ENCODE measurements around the gene NYAP2. TPM values are rescaled to one million over a fixed set of nuclear protein-coding genes. Genes with fewer than 3 reads are reported as not detected.

The NYAP2 gene
- total RNA-seq = under 1 TPM in 1 of 3 donors, not detected in 2; 0.11 TPM

GRCh38 chr2:225399504-225399903 lies at the start of gene NYAP2:
NYAP2 (plus strand) TSS chr2:225399710; CDS start chr2:225408881, 9,171 bp downstream.
- DNase-seq (no peak), ATAC-seq (no peak)
- Mint-ChIP-seq H3K36me3 (ENCODE audit: insufficient read depth) (no peaks in the 10 kb centered on the region), H3K4me1 (ENCODE audit: low read depth) (no peaks in the 10 kb centered on the region), H3K27me3 (ENCODE audit: low read depth) (peaks cover 29% of the 10 kb centered on the region), H3K9me3 (no peaks in the 10 kb centered on the region), H3K4me3 (no peak within 1 kb of the TSS)

GRCh38 chr2:225353579-225354085 lies 45.9 kb upstream of the NYAP2 start:
- Mint-ChIP-seq H3K27me3 (ENCODE audit: low read depth) (peaks cover 22% of the 10 kb centered on the region), H3K4me3 (no peak overlapping the region), H3K4me1 (ENCODE audit: low read depth) (no peaks in the 10 kb centered on the region), H3K9me3 (no peaks in the 10 kb centered on the region), H3K36me3 (ENCODE audit: insufficient read depth) (no peaks in the 10 kb centered on the region)
- ATAC-seq = no peak
- no peak for DNase-seq

- Mint-ChIP-seq H3K9me3 (no peaks in the 10 kb centered on the region), H3K4me3 (no peak overlapping the region), H3K36me3 (ENCODE audit: insufficient read depth) (no peaks in the 10 kb centered on the region), H3K4me1 (ENCODE audit: low read depth) (no peaks in the 10 kb centered on the region), H3K27me3 (ENCODE audit: low read depth) (peaks cover 22% of the 10 kb centered on the region)
- ATAC-seq (no peak), DNase-seq (no peak)
Measured at GRCh38 chr2:225354281-225354774, 45.2 kb upstream of the NYAP2 start.

- Mint-ChIP-seq H3K4me1 (ENCODE audit: low read depth) (no peaks in the 10 kb centered on the region), H3K4me3 (no peak overlapping the region), H3K9me3 (no peaks in the 10 kb centered on the region), H3K27me3 (ENCODE audit: low read depth) (peaks cover 20% of the 10 kb centered on the region), H3K36me3 (ENCODE audit: insufficient read depth) (no peaks in the 10 kb centered on the region)
- DNase-seq = no peak
- ATAC-seq = no peak
Measured at GRCh38 chr2:225355788-225356187, 43.7 kb upstream of the NYAP2 start.

GRCh38 chr2:225366731-225367130 lies 32.8 kb upstream of the NYAP2 start:
- Mint-ChIP-seq H3K36me3 (ENCODE audit: insufficient read depth) (no peaks in the 10 kb centered on the region), H3K27me3 (ENCODE audit: low read depth) (peaks cover 14% of the 10 kb centered on the region), H3K4me3 (no peak overlapping the region), H3K4me1 (ENCODE audit: low read depth) (no peaks in the 10 kb centered on the region), H3K9me3 (no peaks in the 10 kb centered on the region)
- no peak for DNase-seq
- ATAC-seq = no peak

GRCh38 chr2:225367482-225367881 lies 32.0 kb upstream of the NYAP2 start:
- Mint-ChIP-seq H3K36me3 (ENCODE audit: insufficient read depth) (no peaks in the 10 kb centered on the region), H3K4me1 (ENCODE audit: low read depth) (no peaks in the 10 kb centered on the region), H3K27me3 (ENCODE audit: low read depth) (peaks cover 14% of the 10 kb centered on the region), H3K9me3 (no peaks in the 10 kb centered on the region), H3K4me3 (no peak overlapping the region)
- no peak for ATAC-seq
- no peak for DNase-seq

- ATAC-seq = no peak
- DNase-seq = no peak
- Mint-ChIP-seq H3K27me3 (ENCODE audit: low read depth) (peaks cover 5% of the 10 kb centered on the region), H3K36me3 (ENCODE audit: insufficient read depth) (no peaks in the 10 kb centered on the region), H3K9me3 (no peaks in the 10 kb centered on the region), H3K4me3 (no peak overlapping the region), H3K4me1 (ENCODE audit: low read depth) (no peaks in the 10 kb centered on the region)
Measured at GRCh38 chr2:225378984-225379383, 20.5 kb upstream of the NYAP2 start.

- ATAC-seq (no peak), DNase-seq (no peak)
- Mint-ChIP-seq H3K27me3 (ENCODE audit: low read depth) (peaks cover 8% of the 10 kb centered on the region), H3K4me3 (no peak overlapping the region), H3K36me3 (ENCODE audit: insufficient read depth) (no peaks in the 10 kb centered on the region), H3K9me3 (no peaks in the 10 kb centered on the region), H3K4me1 (ENCODE audit: low read depth) (no peaks in the 10 kb centered on the region)
Measured at GRCh38 chr2:225379856-225380255, 19.7 kb upstream of the NYAP2 start.

- Mint-ChIP-seq H3K36me3 (ENCODE audit: insufficient read depth) (no peaks in the 10 kb centered on the region), H3K4me3 (no peak overlapping the region)
- no peak for DNase-seq
Measured at GRCh38 chr2:225381609-225382008, 17.9 kb upstream of the NYAP2 start.

GRCh38 chr2:225398372-225398771 lies 1.1 kb upstream of the NYAP2 start:
- Mint-ChIP-seq H3K36me3 (ENCODE audit: insufficient read depth) (no peaks in the 10 kb centered on the region), H3K9me3 (no peaks in the 10 kb centered on the region), H3K4me1 (ENCODE audit: low read depth) (no peaks in the 10 kb centered on the region), H3K4me3 (no peak overlapping the region), H3K27me3 (ENCODE audit: low read depth) (peaks cover 31% of the 10 kb centered on the region)
- ATAC-seq = no peak
- DNase-seq = no peak

More at GRCh38 chr2:225381609-225382008, 17.9 kb upstream of the NYAP2 start:
- Mint-ChIP-seq H3K27me3 (ENCODE audit: low read depth) (peaks cover 9% of the 10 kb centered on the region), H3K9me3 (no peaks in the 10 kb centered on the region), H3K4me1 (ENCODE audit: low read depth) (no peaks in the 10 kb centered on the region)
- ATAC-seq = no peak

GRCh38 chr2:225400060-225400511 lies 576 bp downstream of the NYAP2 start:
- DNase-seq = no peak
- no peak for ATAC-seq
- H3K4me1 Mint-ChIP-seq (ENCODE audit: low read depth) = no peaks in the 10 kb centered on the region
- H3K9me3 Mint-ChIP-seq = no peaks in the 10 kb centered on the region
- H3K27me3 Mint-ChIP-seq (ENCODE audit: low read depth) = peaks cover 28% of the 10 kb centered on the region
- H3K4me3 Mint-ChIP-seq = no peak overlapping the region
- H3K36me3 Mint-ChIP-seq (ENCODE audit: insufficient read depth) = no peaks in the 10 kb centered on the region

- H3K4me3 Mint-ChIP-seq = no peak overlapping the region
- peaks cover 30% of the 10 kb centered on the region for H3K27me3 Mint-ChIP-seq (ENCODE audit: low read depth)
- DNase-seq (no peak), ATAC-seq (no peak)
- no peaks in the 10 kb centered on the region for H3K36me3 Mint-ChIP-seq (ENCODE audit: insufficient read depth)
- no peaks in the 10 kb centered on the region for H3K9me3 Mint-ChIP-seq
- H3K4me1 Mint-ChIP-seq (ENCODE audit: low read depth) = no peaks in the 10 kb centered on the region
Measured at GRCh38 chr2:225400546-225401400, 1.3 kb downstream of the NYAP2 start.

GRCh38 chr2:225402210-225402776 lies 2.8 kb downstream of the NYAP2 start:
- Mint-ChIP-seq H3K9me3 (no peaks in the 10 kb centered on the region), H3K4me1 (ENCODE audit: low read depth) (no peaks in the 10 kb centered on the region), H3K27me3 (ENCODE audit: low read depth) (peaks cover 24% of the 10 kb centered on the region), H3K36me3 (ENCODE audit: insufficient read depth) (no peaks in the 10 kb centered on the region), H3K4me3 (no peak overlapping the region)
- ATAC-seq = no peak
- no peak for DNase-seq

GRCh38 chr2:225411452-225411851 lies 11.9 kb downstream of the NYAP2 start:
- H3K27me3 Mint-ChIP-seq (ENCODE audit: low read depth) = peaks cover 12% of the 10 kb centered on the region
- no peaks in the 10 kb centered on the region for H3K4me1 Mint-ChIP-seq (ENCODE audit: low read depth)
- H3K36me3 Mint-ChIP-seq (ENCODE audit: insufficient read depth) = no peaks in the 10 kb centered on the region
- DNase-seq (no peak), ATAC-seq (no peak)
- H3K9me3 Mint-ChIP-seq = no peaks in the 10 kb centered on the region
- H3K4me3 Mint-ChIP-seq = no peak overlapping the region

- no peak overlapping the region for H3K4me3 Mint-ChIP-seq
- H3K36me3 Mint-ChIP-seq (ENCODE audit: insufficient read depth) = no peaks in the 10 kb centered on the region
- ATAC-seq (no peak), DNase-seq (no peak)
- no peaks in the 10 kb centered on the region for H3K4me1 Mint-ChIP-seq (ENCODE audit: low read depth)
- peaks cover 12% of the 10 kb centered on the region for H3K27me3 Mint-ChIP-seq (ENCODE audit: low read depth)
- no peaks in the 10 kb centered on the region for H3K9me3 Mint-ChIP-seq
Measured at GRCh38 chr2:225413786-225414185, 14.3 kb downstream of the NYAP2 start.

All from activated T-cell treated with anti-CD3 and anti-CD28 coated beads, Interleukin-2, amount 50 U/mL, for 4 hours (primary cell).